Naive thymus-derived CD8-positive, alpha-beta T cell (primary cell): ENCODE results near the gene RPTOR. TPM values are rescaled to one million over a fixed set of nuclear protein-coding genes. Genes with fewer than 3 reads are reported as not detected.

ENCODE experiments used
- ATAC-seq, 2 donors: fragments of 150-1000 bp; cut with Tn5 transposase in 1 of 2; sonication (Bioruptor Pico), chemical (Tn5 transposase) in 1 of 2; 1 replicate in 1 of 2; 2 replicates in 1 of 2; pipeline ENCODE4 v1.10.0; 2021; ENCODE audit warnings: mild to moderate bottlenecking in 2 of 2, moderate library complexity in 2 of 2
- POLR2A ChIA-PET: fragments of 350-600 bp; sonication (Branson Sonifier 250); formaldehyde crosslinking; loops from one replicate; lab custom pipeline; 2021; ENCODE audit warnings: antibody characterized with exemption; lab: Charles Lee
- DNase-seq, 10 donors: peaks; one replicate each; pipeline versions ENCODE4 v3.0.0 to v3.0.0-alpha.2; 2020 to 2022
- H3K27ac Mint-ChIP-seq, 10 donors: one replicate each; pipeline ENCODE4 v1.8.0; 2020 to 2022; ENCODE audit warnings: mild to moderate bottlenecking in 10 of 10, mixed read lengths in 10 of 10, moderate library complexity in 4 of 10, inconsistent platforms in 1 of 10
- H3K27me3 Mint-ChIP-seq, 5 donors: one replicate each; pipeline ENCODE4 v1.8.0; 2021 to 2022; ENCODE audit warnings: mixed read lengths in 5 of 5
- H3K36me3 Mint-ChIP-seq, 3 donors: one replicate each; pipeline ENCODE4 v1.8.0; 2020 to 2022; ENCODE audit warnings: mixed read lengths in 3 of 3, mild to moderate bottlenecking in 2 of 3, inconsistent platforms in 1 of 3
- H3K4me1 Mint-ChIP-seq, 4 donors: one replicate each; pipeline ENCODE4 v1.8.0; 2021 to 2022; ENCODE audit warnings: mixed read lengths in 4 of 4
- H3K4me3 Mint-ChIP-seq, 10 donors: one replicate each; pipeline ENCODE4 v1.8.0; 2020 to 2022; ENCODE audit warnings: mild to moderate bottlenecking in 10 of 10, mixed read lengths in 10 of 10, moderate library complexity in 6 of 10, inconsistent platforms in 1 of 10
- H3K9me3 Mint-ChIP-seq, 9 donors: one replicate each; pipeline ENCODE4 v1.8.0; 2020 to 2022; ENCODE audit warnings: mixed read lengths in 9 of 9, mild to moderate bottlenecking in 3 of 9, inconsistent platforms in 1 of 9, moderate library complexity in 1 of 9
- polyA plus RNA-seq, 3 donors: library from polyadenylated mRNA; unstranded; fragments of 300-500 nt; fragmentation: Illumina TruSeq; gene quantifications; one replicate each; pipeline ENCODE4 v1.2.3, GENCODE V29; 2021
- total RNA-seq, 8 experiments: library from RNA in 2 of 8; stranded (reverse) in 2 of 8; gene quantifications; one replicate each; pipeline ENCODE4 v1.2.3 and lab custom pipeline; 2021 to 2026

Gene RPTOR
- total and polyA plus RNA-seq, 5 experiments from 2014 or later: 5.3 to 53.9 (median 10.2) TPM

DNA sequence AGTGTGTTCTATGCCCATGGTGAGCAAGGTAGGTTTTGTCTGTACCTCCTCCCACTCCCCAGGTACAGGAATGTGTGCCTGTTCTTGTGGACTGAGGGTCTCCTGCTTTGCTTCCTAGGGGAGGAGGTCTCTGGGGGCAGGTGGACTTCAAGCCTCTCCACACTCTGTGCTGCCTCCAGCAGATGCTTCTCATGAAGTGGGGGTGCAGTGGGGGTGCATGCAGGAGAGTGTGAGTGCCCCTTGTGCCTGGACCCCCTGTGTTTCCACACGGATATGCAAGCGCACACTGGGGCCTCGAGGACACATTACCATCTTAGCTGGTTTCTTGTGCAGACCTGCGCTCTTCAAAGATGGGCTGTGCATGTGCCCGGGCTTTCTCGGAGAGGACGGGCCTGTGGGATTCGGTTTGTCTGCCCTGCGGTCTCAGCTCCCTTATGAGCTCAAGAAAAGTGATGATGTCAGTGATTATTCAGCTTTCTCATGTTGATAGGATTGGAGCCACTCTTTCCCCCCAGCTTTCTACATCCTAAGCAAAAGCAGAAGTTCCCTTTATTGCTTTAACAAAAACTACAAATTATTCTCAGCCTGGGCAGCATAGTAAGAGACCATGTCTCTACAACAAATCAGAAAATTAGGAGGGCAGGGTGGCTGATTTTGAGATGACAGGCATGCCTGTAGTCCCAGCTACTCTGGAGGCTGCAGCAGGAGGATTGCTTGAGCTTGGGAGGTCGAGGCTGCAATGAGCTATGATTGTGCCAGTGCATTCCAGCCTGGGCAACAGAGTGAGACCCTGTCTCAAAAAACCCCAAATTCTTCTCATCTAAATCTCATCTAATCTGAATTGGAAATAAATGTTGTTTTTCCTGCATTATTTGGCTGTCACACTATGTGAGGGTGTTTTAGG, 86.8 kb downstream of the RPTOR start:
- Mint-ChIP-seq H3K36me3 (peaks cover 5 to 16% (median 8%) of the 10 kb centered on the region in 3 donors), H3K9me3 (no peaks in the 10 kb centered on the region), H3K27ac (peak overlapping the region in 7 of 10 donors; percentile 1 to 91 (median 64)), H3K27me3 (no peaks in the 10 kb centered on the region), H3K4me3 (no peak overlapping the region), H3K4me1 (peaks cover 13 to 33% (median 27%) of the 10 kb centered on the region in 4 donors)
- DNase-seq (no peak), ATAC-seq (no peak)
- POLR2A ChIA-PET: no interaction called here

DNA sequence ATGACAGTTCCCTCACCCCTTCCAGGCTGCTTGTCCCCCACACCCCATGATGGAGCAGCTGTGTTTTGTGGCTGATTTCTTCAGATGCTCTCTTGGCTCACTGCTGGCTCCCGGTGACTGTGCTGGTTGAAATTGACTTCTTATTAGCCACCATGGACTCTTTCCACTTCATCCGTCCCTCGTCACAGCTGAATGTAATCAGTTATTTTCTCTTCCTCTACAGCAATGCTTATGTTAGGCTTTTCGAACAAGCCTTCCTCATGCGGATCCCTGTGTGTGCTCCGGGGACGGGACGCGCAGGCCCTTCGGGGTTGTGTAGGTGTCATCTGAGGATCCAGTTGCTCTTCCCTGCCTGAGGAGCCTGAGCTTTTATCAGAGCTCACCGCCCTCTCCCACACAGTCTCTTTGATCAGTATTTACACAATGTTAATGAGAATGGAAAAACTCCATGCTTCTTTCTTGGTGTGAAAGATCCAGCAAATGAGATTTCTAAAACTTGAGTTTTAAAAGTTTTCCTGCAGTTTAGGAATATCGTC, 87.5 kb downstream of the RPTOR start:
- POLR2A ChIA-PET: no interaction called here
- H3K27me3 Mint-ChIP-seq: no peaks in the 10 kb centered on the region
- H3K36me3 Mint-ChIP-seq: peaks cover 0 to 8% (median 4%) of the 10 kb centered on the region in 3 donors
- ATAC-seq (no peak), DNase-seq (no peak)
- peak overlapping the region in 5 of 10 donors; percentile 5 to 75 (median 64) for H3K27ac Mint-ChIP-seq
- H3K4me3 Mint-ChIP-seq: no peak overlapping the region
- H3K9me3 Mint-ChIP-seq: no peaks in the 10 kb centered on the region
- peaks cover 19 to 39% (median 29%) of the 10 kb centered on the region in 4 donors for H3K4me1 Mint-ChIP-seq

DNA sequence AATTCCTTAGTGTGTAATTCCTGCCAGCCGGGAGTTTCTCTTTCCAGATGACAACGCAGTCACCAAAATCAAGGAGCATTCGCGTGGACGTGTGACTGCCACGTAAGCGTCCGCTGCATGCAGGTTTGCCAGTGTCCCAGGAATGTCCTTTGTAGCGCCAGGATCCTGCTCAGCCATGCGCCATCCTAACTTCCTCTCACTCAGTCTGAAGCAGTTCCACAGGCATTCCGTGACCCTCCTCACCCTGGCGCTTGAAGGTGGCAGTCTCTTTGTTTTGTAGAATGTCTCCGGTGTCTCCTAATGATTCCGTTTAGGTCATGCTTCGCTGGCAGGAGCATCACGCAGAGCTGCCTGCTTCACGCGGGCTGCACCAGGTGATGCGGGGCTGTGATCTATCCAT, 88.6 kb downstream of the RPTOR start:
- Mint-ChIP-seq H3K4me1 (peaks cover 25 to 40% (median 35%) of the 10 kb centered on the region in 4 donors), H3K4me3 (no peak overlapping the region), H3K27me3 (no peaks in the 10 kb centered on the region), H3K27ac (peak overlapping the region in 5 of 10 donors; percentile 37 to 63 (median 43)), H3K9me3 (no peaks in the 10 kb centered on the region), H3K36me3 (no peaks in the 10 kb centered on the region)
- POLR2A ChIA-PET: no interaction called here
- ATAC-seq (no peak), DNase-seq (no peak)

DNA sequence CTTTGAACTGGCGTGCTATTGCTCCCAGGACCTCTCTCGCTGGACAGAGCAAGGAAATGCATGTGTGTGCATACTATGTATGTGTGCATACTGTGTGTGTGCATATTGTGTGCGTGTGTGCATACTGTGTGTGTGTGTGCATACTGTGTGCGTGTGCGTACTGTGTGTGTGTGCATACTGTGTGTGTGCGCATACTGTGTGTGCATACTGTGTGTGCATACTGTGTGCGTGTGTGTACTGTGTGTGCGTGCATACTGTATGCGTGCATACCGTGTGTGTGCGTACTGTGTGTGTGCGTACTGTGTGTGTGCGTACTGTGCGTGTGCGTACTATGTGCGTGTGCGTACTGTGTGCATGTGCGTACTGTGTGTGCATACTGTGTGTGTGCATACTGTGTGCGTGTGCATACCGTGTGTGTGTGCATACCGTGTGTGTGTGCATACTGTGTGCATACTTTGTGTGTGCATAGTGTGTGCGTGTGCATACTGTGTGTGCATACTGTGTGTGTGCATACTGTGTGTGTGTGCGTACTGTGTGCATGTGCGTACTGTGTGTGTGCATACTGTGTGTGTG, 89.4 kb downstream of the RPTOR start:
- peak overlapping the region in 2 of 10 donors; percentile 1 to 70 for H3K27ac Mint-ChIP-seq

DNA sequence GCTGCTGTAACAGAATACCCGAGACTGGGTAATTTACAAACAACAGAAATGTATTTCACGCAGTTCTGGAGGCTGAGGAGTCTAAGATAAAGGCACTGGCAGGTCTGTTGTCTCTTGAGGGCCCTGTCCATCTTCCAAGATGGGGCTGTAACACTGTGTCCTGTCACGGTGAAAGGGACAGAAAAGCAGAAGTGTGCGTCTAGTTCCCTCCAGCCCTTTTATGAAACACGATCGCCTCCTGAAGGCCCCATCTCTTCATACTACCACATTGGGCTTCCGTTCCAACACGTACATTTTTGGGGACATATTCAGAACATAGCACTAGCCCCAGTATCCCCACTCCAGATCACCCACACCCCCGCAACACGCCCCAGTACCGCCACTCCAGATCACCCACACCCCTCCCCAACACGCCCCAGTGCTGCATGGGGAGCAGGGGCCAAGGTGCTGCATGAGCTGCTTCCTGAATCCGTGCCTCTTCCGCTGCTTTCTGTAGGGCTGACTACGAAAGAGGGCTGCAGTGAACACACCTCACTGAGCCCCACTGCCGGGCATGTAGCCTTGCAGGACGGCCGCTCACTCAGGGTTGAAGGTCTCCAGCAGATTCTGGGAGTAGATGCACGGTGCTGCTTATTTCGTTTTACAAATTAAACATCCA, 91.9 kb downstream of the RPTOR start:
- ATAC-seq (peak; percentile 75 to 90), DNase-seq (no peak)
- peak overlapping the region in 5 of 10 donors; percentile 62 to 80 (median 65) for H3K4me3 Mint-ChIP-seq
- H3K27ac Mint-ChIP-seq: peak overlapping the region in 6 of 10 donors; percentile 72 to 94 (median 90)
- H3K36me3 Mint-ChIP-seq: peaks cover 0 to 3% (median 0%) of the 10 kb centered on the region in 3 donors
- peaks cover 24 to 42% (median 39%) of the 10 kb centered on the region in 4 donors for H3K4me1 Mint-ChIP-seq
- POLR2A ChIA-PET: interaction anchor here (1.1 to 1.9 kb wide), 2 partner anchors 13 to 182 kb away, joined by 3 to 10 read pairs; no protein-coding TSS in a partner anchor
- no peaks in the 10 kb centered on the region for H3K9me3 Mint-ChIP-seq
- no peaks in the 10 kb centered on the region for H3K27me3 Mint-ChIP-seq

More for the DNA sequence above, 89.4 kb downstream of the RPTOR start:
- Mint-ChIP-seq H3K27me3 (no peaks in the 10 kb centered on the region), H3K4me1 (peaks cover 25 to 42% (median 36%) of the 10 kb centered on the region in 4 donors), H3K9me3 (no peaks in the 10 kb centered on the region), H3K36me3 (no peaks in the 10 kb centered on the region), H3K4me3 (no peak overlapping the region)
- ATAC-seq (no peak), DNase-seq (no peak)
- POLR2A ChIA-PET: no interaction called here

DNA sequence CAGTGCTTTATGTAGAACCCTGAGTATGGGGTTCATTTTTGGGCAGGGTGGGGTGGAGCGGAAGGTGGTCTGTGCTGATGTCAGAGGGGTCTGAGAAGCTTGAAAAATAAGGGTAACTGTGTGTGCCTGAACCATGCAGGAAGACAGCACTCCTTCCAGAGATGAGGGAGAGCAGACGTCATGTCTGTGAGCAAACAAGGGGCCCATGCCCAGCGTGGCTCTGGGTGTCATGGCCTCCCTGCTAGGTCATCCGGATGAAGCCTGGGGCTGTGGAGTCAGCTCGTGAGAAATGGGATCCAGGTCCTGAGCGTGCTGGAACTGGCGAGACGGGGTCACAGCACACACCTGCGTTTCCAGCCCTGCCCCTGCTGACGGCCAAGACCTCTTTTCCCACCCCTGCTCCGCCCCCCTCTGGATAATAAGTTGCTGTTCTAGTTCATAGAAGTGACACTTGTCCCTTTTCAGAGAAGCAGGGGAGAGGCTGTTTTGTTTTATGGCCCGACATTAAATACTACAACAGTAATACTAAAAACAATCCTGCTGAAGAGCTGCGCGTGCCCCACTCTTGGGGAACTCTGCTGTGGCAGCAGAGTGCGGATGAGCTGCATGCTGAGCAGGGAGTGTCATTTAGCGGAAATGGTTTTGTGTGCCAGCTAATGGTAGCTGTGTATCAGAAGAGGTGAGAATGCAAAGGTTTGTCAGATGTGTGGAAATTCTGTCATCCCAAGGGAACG, 92.6 kb downstream of the RPTOR start:
- Mint-ChIP-seq H3K27me3 (no peaks in the 10 kb centered on the region), H3K9me3 (no peaks in the 10 kb centered on the region), H3K4me1 (peaks cover 20 to 35% (median 32%) of the 10 kb centered on the region in 4 donors), H3K36me3 (peaks cover 0 to 3% (median 0%) of the 10 kb centered on the region in 3 donors), H3K4me3 (peak overlapping the region in 5 of 10 donors; percentile 62 to 80 (median 65)), H3K27ac (peak overlapping the region in 6 of 10 donors; percentile 72 to 94 (median 90))
- ATAC-seq (peak; percentile 53 to 61), DNase-seq (no peak)
- POLR2A ChIA-PET: interaction anchor here (1.1 to 1.9 kb wide), 3 partner anchors 10 to 144 kb away, joined by 3 to 10 read pairs (median 3); no protein-coding TSS in a partner anchor

DNA sequence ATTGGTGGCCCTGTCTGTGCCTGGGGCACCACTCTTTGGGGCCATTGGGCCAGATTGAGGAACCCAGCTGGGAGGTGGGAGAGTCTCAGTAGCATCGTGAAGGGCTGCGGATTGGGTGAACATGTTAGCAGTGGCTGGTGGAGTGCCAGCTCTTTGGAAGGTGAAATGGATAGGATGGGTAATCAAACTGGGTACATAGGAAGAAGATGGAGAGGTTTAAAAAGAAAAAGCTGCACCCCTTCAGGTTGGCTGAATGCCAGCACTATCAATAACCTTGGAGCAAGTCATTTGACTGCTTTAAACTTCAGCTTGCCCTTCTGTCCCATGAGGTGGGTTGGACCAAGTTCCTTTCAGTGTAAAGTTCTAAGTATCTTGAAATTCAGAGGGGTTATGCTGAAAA, 95.0 kb downstream of the RPTOR start:
- Mint-ChIP-seq H3K27ac (peak overlapping the region in 3 of 10 donors; percentile 14 to 87 (median 28)), H3K4me3 (no peak overlapping the region)
- POLR2A ChIA-PET: no interaction called here

DNA sequence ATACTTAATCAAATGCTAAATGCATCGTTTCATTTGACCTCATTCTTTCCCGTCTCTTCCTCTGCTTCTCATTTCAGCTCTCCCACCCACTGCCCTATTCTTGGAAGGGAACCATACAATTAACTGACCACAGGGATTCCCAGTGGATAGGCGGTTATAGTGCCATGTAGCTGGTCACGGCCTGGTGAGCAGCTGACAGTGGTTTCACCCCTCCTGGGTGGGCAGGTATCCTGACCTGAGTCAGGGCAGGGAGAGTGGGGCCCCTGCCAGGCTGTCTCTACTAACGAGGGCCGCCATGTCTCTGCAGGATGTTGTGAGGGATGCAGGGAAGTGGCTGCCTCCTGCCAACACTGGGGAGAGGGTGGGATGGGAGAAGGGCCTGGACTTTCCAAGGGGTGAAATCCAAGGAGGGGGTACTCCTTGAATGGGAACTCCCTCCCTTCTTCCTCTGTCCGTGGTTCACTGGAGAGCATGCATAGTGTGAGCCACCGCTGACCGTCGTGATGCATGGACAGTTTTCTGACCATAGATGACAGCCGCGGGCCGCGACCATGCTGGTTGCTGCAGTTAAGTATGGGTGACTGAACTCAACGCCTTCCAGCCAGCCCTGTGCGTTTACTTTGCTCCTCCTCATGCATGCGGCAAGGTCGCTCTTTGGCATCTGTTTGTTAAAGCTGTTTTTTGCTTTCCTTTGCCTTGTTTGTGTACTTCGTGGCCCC, 95.9 kb downstream of the RPTOR start:
- Mint-ChIP-seq H3K27ac (peak overlapping the region in 3 of 10 donors; percentile 22 to 75 (median 40)), H3K4me3 (no peak overlapping the region), H3K9me3 (no peaks in the 10 kb centered on the region), H3K4me1 (peaks cover 36 to 37% (median 37%) of the 10 kb centered on the region in 4 donors), H3K27me3 (no peaks in the 10 kb centered on the region), H3K36me3 (peaks cover 3 to 8% (median 8%) of the 10 kb centered on the region in 3 donors)
- no peak for ATAC-seq
- POLR2A ChIA-PET: interaction anchor here (0.6 kb wide), 1 partner anchor 186 kb away, joined by 3 read pairs; no protein-coding TSS in a partner anchor
- no peak for DNase-seq

More for the DNA sequence above, 95.0 kb downstream of the RPTOR start:
- Mint-ChIP-seq H3K4me1 (peaks cover 34 to 37% (median 36%) of the 10 kb centered on the region in 4 donors), H3K9me3 (no peaks in the 10 kb centered on the region), H3K36me3 (peaks cover 3 to 8% (median 8%) of the 10 kb centered on the region in 3 donors), H3K27me3 (no peaks in the 10 kb centered on the region)
- DNase-seq: no peak
- ATAC-seq: no peak

DNA sequence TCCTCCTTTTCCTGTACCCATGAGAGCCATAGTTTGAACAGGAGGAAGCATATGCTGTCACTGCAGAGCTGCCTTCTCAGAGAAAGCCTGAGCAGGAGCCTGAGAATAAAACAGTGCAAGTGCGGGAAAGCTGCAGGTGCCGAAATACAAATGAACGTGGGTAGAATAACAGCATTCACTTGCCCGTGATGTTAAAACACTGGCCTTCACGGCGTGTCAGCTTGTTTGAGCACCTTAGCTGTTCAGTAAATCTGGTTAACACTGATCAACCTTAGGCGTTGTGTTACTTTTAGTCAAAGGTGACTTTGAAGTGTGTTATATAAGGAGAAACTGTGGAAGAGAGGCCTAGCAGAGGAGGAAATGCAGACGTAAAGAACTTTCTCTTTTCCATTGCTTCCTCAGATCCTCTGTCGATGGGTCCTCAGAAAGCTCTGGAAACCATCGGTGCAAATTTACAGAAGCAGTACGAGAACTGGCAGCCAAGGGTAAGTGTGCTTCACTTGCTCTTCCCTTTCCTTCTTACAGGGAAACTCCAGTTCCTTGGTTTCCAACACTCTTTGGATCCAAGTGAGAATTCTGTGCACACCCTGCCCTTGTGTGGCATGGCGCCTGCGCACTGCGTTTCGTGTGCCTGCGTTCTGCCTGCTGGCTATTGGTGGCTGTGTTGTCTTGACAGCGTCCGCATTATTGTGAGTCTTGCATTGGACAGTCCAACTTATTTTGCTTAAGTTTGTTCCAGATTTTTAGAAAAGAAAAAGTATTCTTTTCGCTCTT, 98.9 kb downstream of the RPTOR start:
- no peaks in the 10 kb centered on the region for H3K27me3 Mint-ChIP-seq
- H3K4me1 Mint-ChIP-seq: peaks cover 35 to 49% (median 46%) of the 10 kb centered on the region in 4 donors
- DNase-seq: no peak
- peaks cover 3 to 8% (median 8%) of the 10 kb centered on the region in 3 donors for H3K36me3 Mint-ChIP-seq
- H3K27ac Mint-ChIP-seq: peak overlapping the region in 8 of 10 donors; percentile 19 to 87 (median 63)
- POLR2A ChIA-PET: no interaction called here
- H3K9me3 Mint-ChIP-seq: no peaks in the 10 kb centered on the region
- no peak for ATAC-seq
- peak overlapping the region in 8 of 10 donors; percentile 10 to 56 (median 38) for H3K4me3 Mint-ChIP-seq

DNA sequence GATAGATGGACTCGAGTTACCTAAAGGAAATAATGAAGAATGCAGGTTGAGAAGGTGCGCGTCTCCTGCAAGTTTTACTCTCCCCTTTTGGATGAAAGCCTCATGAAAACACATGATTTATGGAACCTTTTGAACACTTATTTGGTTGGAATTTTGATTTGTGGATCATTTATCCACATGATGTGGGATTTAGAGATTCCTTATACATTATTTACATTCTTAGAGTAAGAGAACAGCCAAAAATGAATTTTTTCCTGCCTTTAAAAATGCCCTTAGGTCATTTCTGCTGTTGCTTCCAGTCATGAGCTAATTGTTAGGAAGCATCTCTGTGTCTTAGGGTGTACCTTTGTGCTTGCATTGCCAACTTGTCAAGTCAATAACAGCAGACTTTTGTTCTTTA, 99.9 kb downstream of the RPTOR start:
- peaks cover 33 to 58% (median 54%) of the 10 kb centered on the region in 4 donors for H3K4me1 Mint-ChIP-seq
- POLR2A ChIA-PET: interaction anchor here (0.7 kb wide), 1 partner anchor 9 kb away, joined by 3 read pairs; no protein-coding TSS in a partner anchor
- H3K36me3 Mint-ChIP-seq: peaks cover 3 to 10% (median 8%) of the 10 kb centered on the region in 3 donors
- H3K9me3 Mint-ChIP-seq: no peaks in the 10 kb centered on the region
- DNase-seq (no peak), ATAC-seq (no peak)
- no peaks in the 10 kb centered on the region for H3K27me3 Mint-ChIP-seq
- peak overlapping the region in 4 of 10 donors; percentile 11 to 65 (median 44) for H3K27ac Mint-ChIP-seq
- peak overlapping the region in 2 of 10 donors; percentile 40 to 42 for H3K4me3 Mint-ChIP-seq
